Stimulated activated CD4-positive, alpha-beta T cell treated with anti-CD3 and anti-CD28 coated beads, TNF-alpha, amount 100 ng/mL, for 1 hour (primary cell): ENCODE data around the gene MBLAC2.

Source experiments
- DNase-seq, 3 donors: peaks; one replicate each; pipeline ENCODE4 v3.0.0-alpha.2; 2020; ENCODE audit warnings: low read depth in 3 of 3, low spot score in 1 of 3

The MBLAC2 gene

DNA sequence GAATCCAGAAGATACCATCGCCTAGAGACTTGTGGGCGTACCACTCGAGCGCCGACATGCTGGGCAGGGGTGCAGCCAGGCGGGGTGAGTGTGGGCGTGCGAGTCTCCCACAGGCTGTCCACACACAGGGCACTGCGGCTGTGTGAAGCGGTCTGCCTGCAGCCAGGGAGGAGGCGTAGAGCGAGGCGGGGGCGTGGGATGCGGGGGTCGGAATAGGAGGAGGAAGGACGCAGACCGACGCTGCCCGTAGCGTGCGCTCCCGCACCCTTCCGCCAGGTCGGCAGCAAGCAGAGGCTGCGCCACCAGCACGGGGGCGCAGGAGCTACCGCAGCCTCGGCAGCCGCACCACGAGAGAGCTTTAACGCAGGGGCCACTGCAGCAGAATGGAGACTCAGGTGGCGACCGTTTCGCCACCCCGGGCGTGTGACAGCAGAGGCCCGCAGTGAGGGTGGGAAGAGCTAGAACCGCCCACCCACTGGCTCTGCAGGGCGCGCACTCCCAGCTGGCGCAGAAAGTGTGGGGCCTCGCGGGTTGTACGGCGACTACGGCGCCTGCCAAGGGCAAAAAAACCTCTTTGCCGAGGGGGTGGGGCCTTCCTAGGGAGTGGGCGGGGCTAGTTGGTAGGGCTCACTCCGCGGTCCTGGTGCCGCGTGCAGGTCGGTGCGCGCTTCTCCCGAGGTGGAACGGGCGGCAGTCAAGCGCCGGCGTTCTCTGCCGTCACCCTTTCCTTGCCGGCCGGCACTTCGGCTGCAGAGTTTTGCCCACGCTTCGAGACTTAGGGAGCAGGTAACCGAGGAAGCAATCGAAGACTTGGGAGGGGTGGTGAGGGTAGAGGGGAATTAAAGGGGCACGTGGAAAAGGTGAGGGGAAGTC is at the start of gene MBLAC2, which contains the start of gene POLR3G:
TSS of gene MBLAC2 (minus strand) at position 537 of the 873 bp plus-strand sequence. CDS start at position 58, 479 bp downstream.
TSS of gene POLR3G (plus strand) at position 630 of the 873 bp plus-strand sequence. CDS start 10,704 bp downstream, outside the sequence.
- peak; percentile 80 to 93 (median 88) for DNase-seq

DNA sequence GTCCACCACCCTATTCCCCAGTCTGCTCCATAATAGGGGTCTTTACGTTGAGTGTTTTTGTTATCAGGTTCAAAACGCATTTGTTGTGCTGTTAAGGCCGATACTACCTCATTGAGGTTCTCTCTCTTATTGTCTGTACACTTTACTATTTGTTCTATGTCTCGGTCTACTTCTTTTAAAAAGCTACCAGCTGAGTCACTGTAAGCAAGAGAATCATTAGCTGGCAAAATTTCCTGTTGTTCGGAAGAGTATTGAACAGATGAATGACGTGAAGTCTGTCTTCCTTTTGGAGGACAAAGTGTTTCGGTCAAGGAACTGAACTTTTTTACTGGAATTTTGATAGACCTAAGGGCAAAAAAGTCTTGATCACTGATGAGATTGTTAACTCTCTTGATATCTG is 44.5 kb upstream of the MBLAC2 start:
- DNase-seq = no peak

DNA sequence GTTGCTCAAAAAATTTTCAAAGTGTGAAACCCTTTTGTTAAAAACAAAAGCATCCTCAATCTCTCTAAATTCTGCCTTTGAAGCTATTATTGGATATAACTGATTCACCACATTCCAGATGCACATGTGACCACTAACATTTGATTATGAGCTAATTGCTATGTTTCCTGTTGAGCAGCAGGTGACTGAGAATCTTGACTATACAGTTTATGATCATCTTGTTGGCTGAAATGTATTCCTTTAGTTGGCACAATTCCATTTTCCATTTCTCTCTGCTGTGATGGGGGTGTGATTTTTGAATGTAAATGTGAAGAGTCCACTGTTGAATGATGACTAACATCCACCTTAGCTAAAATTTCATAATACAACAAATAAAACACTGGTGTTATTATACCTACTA is 44.1 kb upstream of the MBLAC2 start:
- no peak for DNase-seq

DNA sequence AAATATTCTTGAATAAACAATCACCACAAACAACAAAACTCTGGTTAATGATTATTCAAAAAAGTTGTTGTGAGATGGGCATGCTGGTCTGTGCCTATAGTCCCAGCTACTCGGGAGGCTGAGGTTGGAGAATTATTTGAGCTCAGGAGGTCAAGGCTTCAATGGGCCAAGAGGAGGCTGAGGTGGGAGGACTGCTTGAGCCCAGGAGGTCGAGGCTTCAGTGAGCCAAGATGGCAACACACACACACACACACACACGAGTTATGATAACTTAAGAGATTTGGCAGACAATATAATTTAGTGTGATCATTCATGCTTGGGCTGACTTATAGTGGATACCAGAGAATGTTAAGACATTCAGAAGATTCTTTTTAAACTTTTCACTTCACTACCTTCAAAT is 39.9 kb upstream of the MBLAC2 start:
- no peak for DNase-seq

DNA sequence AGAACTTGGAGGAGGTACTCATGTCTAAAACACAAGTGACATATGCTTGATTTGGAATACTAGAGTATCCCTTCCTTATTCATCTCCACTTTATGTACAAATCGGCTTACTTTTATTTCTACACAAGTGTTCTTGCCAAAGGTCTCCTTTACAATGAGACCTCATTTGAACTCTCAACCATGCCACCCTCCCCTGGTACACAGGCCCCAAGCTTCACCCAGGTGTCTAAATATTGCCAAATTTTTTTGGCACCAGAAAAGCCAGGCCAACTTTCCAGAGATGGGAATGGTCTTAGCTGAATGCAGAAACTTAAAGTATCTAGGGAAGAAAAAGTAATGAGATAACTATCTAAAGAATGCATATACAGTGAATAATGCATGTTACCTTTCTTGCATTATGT is 35.9 kb upstream of the MBLAC2 start:
- no peak for DNase-seq

DNA sequence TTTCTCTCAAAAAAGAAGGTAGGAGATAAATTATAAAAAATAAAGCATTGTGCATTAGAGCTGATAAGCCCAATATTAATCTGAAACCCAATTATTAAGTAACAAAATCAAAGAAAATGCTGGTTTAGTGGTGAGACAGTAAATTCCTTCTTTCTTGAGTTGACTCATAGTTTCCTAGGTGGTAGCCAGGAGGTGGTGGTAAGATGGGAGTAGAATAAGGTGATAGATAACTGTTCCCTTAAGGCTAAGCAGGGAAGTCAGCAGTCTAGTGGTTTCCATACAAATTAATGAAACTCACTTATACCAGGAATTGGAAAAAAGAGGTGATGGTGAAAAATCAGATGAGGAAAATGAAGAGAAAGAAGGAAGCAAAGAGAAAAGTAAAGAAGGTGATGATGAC is 31.6 kb upstream of the MBLAC2 start:
- no peak for DNase-seq

DNA sequence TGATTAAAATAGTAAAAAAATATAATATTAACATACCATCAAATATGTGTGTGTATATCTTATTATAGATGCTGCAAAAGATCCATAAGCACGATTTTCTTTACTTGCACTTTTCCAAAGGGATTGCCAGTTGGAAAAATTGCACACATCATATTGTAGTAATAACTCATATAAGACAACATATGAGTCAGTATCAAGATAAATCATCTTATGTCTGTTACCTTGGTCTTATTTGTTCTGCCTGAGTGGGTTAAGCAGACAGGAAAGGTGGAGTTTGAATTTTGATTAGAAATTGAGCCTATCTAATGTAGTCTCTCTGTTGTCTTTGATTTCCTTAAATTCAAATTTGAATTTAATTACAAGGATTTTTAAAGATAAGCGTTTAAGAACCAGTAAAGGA is 30.2 kb upstream of the MBLAC2 start:
- DNase-seq = no peak

DNA sequence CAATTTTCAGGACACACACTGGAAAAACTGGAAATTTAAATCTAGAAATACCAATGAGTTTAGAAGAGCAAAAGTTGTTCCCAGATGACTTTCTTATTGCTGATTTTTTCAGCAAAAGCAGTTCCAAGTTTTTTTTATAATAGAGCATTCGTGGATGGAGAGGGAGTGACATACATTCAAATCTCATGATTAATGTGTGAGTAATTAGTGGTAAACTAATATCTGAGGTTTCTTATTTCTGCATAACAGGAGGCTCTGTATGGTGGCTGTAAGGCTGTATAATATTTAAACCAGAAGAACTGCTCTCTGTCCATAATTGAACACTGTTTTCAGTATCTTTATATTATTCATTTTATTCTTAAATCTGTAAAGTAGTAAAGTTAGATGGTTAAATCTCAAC is 29.0 kb upstream of the MBLAC2 start:
- DNase-seq = no peak

DNA sequence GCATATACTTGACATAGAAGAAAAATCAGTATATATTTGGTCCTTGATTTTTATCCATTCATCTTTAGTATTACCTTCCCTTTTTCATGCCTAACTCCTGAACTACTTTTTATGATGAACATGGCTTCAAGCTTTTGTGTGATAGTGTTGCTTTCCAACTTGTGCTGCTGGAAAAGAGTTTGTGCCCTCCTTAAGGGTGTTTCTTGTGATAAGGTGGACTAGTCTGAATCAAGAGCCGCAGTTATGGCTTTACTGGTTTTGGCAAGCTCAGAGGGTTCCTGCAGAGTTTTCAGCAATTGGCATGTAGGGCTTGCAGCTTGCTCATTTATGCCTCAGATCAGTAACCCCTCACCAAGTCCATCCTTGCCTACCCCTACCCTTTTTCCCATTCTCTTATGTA is 20.6 kb upstream of the MBLAC2 start:
- no peak for DNase-seq

DNA sequence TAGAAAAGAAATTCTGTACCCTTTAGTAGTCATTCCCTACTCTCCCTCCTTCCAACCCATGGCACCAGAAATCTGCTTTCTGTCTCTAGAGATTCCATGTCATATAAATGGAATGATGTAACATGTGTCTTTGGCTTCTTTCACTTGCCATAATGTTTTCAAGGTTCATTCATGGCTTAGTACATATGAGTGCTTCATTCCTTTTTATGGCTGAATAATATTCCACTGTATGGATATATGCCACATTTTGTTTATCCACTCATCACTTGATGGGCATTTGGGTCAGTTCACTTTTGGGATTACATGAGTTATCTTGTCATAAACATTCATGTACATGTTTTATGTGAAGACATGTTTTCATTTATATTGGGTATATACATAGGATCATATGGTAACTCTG is 19.5 kb upstream of the MBLAC2 start:
- no peak for DNase-seq

DNA sequence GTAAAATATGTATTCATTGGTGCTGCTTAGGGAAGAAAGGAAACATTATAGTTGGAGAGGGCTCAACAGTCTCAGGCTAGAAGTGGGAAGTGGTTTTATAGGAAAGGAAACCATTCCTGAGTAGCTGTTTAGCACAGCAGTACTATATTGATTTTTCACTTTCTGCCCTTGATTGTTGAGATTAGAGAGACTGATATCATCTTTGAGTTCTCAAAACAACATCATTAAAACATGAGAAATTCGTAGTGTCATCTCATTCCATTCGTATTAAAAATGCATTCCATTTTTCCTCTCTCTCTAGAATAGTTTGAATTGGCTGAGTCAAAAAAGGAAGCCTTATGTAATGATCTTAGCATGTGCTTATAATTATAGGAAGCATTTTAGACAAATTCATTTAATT is 14.2 kb upstream of the MBLAC2 start:
- no peak for DNase-seq

DNA sequence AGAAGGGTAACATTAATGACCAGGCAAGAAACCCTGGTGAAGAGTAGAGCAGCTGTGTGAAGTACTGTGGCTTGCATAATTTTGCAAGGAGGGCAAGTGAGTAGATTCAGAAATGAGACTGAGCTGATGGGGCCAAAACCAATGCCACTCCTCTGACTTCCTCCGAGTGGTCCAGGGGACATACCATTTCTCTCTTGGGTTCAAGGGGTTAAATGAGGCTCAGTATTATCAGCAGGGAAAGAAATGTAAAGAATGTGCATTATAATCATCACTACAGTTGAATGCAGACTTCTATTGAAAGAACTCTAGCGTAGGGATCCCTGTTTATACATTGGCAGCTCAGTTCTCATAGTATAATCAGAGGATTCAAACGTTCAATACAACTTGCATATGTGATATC is 10.0 kb upstream of the MBLAC2 start:
- no peak for DNase-seq

DNA sequence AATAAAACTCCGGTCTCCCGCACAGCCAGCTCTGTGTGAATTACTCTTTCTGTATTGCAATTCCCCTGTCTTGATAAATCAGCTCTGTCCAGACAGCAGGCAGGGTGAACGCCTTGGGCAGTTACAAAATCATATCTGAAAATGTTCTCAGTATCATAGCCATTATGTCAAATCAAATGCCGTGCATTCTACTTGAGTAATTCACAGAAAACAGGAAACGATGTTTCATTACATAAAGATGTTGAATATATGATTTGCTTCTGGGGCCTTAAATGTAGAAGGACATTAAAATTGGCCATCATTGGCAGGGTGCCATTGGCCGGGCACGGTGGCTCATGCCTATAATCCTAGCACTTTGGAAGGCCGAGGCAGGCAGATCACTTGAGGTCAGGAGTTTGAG is 8.6 kb upstream of the MBLAC2 start:
- DNase-seq = no peak

DNA sequence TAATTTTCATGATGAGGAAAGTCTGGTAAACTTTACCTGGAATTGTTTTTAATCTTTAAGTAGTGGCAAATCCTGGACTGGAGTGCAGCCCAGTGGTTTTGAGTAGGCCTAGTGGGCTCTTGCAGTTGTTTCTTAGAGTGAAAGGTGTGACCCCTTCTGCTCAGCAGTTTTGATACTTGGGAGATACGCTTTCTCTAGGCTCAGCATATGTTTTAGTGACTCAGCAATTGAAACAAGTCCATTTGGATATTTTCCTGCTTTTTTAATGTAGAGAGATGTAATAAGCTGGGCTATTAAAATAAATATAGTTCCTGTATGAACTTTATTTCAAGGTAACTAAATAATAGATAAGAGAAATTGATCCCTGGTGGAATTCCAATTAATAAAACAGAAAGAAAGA is 6.1 kb upstream of the MBLAC2 start:
- DNase-seq = no peak

DNA sequence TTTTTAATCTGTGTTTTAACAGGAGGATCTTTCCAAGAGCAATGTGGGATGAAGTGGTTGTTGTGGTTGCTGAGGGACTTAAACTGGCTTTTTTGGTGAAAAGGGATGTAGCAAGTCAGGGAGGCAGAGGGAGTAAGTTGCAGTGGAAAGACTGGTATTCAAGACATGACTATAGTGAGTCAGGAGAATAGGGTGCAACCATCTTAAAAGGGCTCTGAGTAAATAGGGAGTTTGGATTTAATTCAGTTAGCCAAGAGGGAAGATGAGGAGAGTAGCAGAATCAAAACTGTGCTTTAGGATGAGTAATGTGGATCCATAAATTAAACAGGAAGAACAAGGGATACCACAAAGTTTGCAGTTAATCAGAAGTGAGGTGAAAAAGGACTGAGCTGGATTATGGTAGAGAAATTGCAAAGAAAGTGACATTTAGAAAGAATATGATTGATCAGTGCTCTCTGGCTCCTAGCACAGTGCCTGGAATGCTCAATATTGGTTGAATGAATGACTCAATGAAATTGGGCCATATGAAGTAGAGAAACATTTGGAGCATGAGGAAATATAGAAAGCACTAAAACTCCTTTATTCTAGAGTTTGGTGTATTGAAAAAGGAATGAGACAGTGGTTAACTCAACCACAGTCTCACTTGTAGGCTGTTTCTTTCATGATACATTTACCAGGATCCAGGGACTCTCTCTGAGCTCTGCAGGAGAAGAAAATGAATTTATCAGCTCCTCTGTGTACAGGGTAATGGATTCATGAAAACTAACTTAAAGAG is 5.2 kb upstream of the MBLAC2 start:
- no peak for DNase-seq

DNA sequence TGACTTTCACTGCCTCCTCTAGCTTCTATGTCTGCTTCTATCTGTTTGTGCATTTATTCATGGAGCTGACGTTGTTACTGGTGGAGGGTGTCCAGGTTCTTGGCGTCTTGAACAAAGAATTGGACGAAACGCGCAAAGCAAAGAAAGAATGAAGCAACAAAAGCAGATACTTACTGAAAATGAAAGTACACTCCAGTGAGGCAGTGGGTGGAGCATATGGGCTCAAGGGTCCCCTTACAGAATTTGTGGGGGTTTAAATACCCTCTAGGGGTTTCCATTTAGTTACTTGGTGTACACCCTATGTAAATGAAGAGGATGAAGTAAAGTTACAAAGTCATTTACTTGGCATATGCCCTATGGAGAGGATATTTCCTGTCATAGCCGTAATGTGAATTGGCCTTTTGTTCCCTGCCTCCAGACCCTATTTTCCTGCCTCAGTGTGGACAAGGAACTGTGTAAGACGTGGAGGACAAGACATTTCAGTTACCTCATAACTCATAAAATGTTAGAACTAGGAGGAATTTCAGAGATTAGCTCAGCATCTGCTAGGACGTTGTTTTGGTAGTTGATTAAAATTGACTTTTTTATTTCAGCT is 3.1 kb upstream of the MBLAC2 start:
- no peak for DNase-seq

DNA sequence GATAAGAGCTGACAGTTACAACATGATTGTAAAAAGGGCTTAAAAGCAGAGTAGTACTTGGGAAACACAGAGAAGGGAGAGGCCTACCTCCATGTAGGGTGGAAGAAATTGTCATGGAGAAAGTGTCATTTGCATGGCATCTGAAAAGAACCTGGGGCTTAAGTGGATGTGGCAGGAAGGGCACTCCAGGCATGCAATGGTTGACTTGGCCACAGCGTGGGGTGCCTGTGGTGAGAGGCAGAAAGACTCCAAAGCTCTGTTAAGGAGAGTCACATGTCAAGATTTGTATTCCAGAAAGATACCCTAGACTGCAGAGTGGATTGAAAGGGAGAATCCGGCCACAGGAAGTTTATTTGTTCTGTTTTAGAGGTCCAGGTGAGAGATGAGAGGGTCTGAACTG is 2.5 kb upstream of the MBLAC2 start:
- no peak for DNase-seq

DNA sequence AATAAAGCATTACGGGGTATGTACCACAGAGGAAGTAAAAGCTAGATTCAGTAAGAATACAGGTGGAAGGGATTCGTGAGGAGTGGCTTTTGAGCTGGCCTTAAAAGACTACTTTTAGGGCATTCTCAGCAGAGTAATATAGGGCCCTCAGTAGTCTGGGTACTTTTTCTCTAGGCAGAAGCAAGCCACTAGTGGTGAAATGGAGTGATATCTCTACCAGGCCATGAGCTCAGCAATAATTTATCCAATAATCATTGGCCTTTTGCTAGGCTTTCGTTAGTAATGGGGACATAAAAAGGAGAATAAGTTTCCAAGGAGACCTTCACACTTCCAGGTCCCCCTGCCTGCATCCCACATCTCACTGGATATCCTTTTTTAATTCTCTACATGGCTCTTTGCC is 1.8 kb upstream of the MBLAC2 start:
- DNase-seq = no peak

DNA sequence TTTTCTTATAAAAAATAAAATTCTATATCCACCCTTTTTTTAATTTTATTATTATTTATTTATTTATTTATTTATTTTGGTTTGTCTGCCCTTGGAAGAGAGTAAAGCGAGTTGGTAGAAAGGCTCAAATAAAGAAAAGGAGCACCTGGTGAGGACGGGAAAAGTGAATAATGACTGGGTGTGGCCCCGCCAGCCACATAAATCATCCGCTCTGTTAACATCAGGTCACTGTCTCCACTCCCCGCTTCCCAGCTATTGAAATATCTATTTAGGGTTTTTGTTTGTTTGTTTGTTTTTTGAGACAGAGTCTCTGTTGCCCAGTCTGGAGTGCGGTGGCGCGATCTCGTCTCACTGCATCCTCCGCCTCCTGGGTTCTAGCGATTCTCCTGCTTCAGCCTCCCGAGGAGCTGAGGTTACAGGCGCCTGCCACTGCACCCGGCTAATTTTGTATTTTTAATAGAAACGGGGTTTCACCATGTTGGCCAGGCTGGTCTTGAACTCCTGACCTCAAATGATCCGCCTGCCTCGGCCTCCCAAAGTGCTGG is 937 bp upstream of the MBLAC2 start:
- DNase-seq = no peak

DNA sequence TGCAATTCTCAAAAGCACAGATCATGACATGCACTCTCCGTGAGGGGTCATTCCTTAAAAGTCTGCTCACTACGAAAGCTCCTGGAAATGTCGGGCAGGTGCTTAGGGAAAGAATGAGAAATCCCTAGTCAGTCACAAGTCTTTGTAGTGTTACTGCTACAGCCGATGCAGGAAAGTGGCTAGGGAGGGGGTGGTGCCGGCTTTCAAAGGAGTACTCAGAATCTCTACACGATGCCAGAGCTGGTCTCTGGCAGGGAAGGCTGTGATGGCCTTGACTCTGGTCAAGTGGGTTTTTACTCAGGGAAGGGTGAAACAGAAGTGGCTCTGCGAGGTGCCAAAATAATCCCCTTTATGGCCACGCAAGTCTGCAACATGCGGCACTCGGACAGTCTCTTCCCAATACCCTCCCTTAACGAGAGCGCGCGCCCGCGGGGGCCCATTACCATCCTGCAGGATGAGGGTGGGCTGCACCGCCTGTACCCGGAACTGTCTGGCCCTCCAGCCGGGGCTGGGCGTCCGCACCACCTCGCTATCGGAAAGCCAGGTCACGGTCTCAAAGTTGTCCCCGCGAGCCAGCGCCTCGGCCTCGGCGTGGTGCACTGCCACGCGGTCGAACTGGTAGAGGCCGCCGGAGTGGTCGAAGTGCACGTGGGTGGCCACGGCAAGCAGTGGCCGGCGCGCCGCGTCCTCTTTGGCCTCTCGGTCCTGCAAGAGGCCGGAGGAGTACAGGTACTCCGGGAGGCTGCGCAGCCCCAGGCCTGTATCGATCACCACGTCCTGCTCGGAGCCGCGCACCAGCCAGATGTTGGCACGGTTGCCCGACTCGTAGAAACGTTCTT is 956 bp downstream of the MBLAC2 start:
- no peak for DNase-seq
